Measurements from ENCODE around the gene UBE2QL1.

DNA sequence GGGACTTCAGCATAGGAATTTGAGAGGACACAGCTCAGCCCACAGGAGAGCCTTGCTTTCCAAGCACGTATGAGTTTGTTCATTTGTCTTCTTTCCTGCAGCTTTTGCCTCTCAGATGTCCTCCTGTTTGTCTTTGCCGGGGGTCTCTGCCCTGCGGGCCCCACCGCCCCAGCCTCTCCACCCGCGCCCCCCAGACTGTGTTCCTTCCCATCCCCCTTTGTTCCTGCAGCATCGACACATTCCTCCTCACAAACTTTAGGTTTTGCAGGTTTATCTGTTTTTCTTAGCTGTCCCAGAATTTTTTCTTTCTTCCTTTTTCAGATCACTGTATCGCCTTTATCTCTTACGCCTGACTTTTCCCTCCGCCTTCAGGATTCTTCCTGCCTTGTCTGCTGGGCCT lies 18.9 kb downstream of the UBE2QL1 start:
- TF ChIP-seq, protein P1, sequence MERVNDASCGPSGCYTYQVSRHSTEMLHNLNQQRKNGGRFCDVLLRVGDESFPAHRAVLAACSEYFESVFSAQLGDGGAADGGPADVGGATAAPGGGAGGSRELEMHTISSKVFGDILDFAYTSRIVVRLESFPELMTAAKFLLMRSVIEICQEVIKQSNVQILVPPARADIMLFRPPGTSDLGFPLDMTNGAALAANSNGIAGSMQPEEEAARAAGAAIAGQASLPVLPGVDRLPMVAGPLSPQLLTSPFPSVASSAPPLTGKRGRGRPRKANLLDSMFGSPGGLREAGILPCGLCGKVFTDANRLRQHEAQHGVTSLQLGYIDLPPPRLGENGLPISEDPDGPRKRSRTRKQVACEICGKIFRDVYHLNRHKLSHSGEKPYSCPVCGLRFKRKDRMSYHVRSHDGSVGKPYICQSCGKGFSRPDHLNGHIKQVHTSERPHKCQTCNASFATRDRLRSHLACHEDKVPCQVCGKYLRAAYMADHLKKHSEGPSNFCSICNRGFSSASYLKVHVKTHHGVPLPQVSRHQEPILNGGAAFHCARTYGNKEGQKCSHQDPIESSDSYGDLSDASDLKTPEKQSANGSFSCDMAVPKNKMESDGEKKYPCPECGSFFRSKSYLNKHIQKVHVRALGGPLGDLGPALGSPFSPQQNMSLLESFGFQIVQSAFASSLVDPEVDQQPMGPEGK (CRISPR knock-in tag; IDR thresholded peaks at IDR 0.05; ENCODE audit: borderline replicate concordance): no peak
- TF ChIP-seq ZNF70 (CRISPR knock-in tag; IDR thresholded peaks at IDR 0.05): no peak
- TF ChIP-seq ZNF8 (CRISPR knock-in tag; IDR thresholded peaks at IDR 0.05): no peak
- TF ChIP-seq OSR1 (CRISPR knock-in tag; IDR thresholded peaks at IDR 0.05): no peak
- no peak for TF ChIP-seq ARNTL (CRISPR knock-in tag; IDR thresholded peaks at IDR 0.05; ENCODE audit: borderline replicate concordance, low read depth)
- TF ChIP-seq RARB (CRISPR knock-in tag; IDR thresholded peaks at IDR 0.05): no peak
- no peak for TF ChIP-seq SNAI2 (CRISPR knock-in tag; IDR thresholded peaks at IDR 0.05)
- no peak for TF ChIP-seq ZC3H10 (CRISPR knock-in tag; IDR thresholded peaks at IDR 0.05)
- TF ChIP-seq BACH2 (CRISPR knock-in tag; IDR thresholded peaks at IDR 0.05; ENCODE audit: borderline replicate concordance): no peak
